CD4-positive, alpha-beta T cell (primary cell): ENCODE data around the gene KDM2B. TPM values are rescaled to one million over a fixed set of nuclear protein-coding genes. Genes with fewer than 3 reads are reported as not detected.

Experiments used
- ATAC-seq: fragments of 200-7000 bp; cut with Tn5 transposase; one replicate; pipeline ENCODE4 v1.10.0; 2022; ENCODE audit warnings: mild to moderate bottlenecking; ENCODE audit not compliant: poor library complexity
- CTCF ChIA-PET: fragments of 350-600 bp; sonication (Branson Sonifier 250); formaldehyde crosslinking; loops from one replicate; lab custom pipeline; 2021; ENCODE audit warnings: antibody characterized with exemption, inconsistent platforms; lab: Charles Lee
- POLR2A ChIA-PET: fragments of 350-600 bp; sonication (Branson Sonifier 250); formaldehyde crosslinking; loops from one replicate; lab custom pipeline; 2021; ENCODE audit warnings: antibody characterized with exemption, inconsistent platforms; lab: Charles Lee
- DNase-seq, 14 experiments: peaks; one replicate each; pipeline ENCODE4 v3.0.0-alpha.2; 2013 to 2020; ENCODE audit warnings: mixed read lengths in 2 of 14
- H3K27ac ChIP-seq, 2 donors: one replicate each; pipeline versions ENCODE4 v1.5.1 to v1.7.0; 2013; ENCODE audit warnings: low read length in 2 of 2, low read depth in 1 of 2, mild to moderate bottlenecking in 1 of 2
- H3K27me3 ChIP-seq, 2 experiments: 1 replicate in 1 of 2; 2 replicates in 1 of 2; pipeline versions ENCODE4 v1.6.1 to v1.7.0; 2013; ENCODE audit warnings: low read length in 2 of 2, control low read depth in 1 of 2, mild to moderate bottlenecking in 1 of 2, moderate library complexity in 1 of 2; ENCODE audit not compliant: insufficient read depth in 2 of 2, control insufficient read depth in 1 of 2
- H3K36me3 ChIP-seq: one replicate; pipeline ENCODE4 v1.6.1; 2013; ENCODE audit warnings: low read length, control low read depth; ENCODE audit not compliant: insufficient read depth
- H3K4me1 ChIP-seq: one replicate; pipeline ENCODE4 v1.6.1; 2013; ENCODE audit warnings: low read length, control low read depth; ENCODE audit not compliant: insufficient read depth
- H3K4me3 ChIP-seq: one replicate; pipeline ENCODE4 v1.5.1; 2013; ENCODE audit warnings: mild to moderate bottlenecking, low read length, moderate library complexity
- H3K9me3 ChIP-seq, 2 experiments: 1 replicate in 1 of 2; 2 replicates in 1 of 2; pipeline versions ENCODE4 v1.6.1 to v1.7.0; 2013; ENCODE audit warnings: low read length in 2 of 2, mild to moderate bottlenecking in 2 of 2, control low read depth in 1 of 2, moderate library complexity in 1 of 2; ENCODE audit not compliant: control insufficient read depth in 1 of 2, insufficient read depth in 1 of 2
- H3K27ac Mint-ChIP-seq: one replicate; pipeline ENCODE4 v1.8.0; 2020; ENCODE audit warnings: mixed read lengths
- H3K27me3 Mint-ChIP-seq: one replicate; pipeline ENCODE4 v1.8.0; 2021; ENCODE audit warnings: mixed read lengths
- H3K36me3 Mint-ChIP-seq: one replicate; pipeline ENCODE4 v1.8.0; 2021; ENCODE audit warnings: low read depth, mixed read lengths
- H3K4me1 Mint-ChIP-seq: one replicate; pipeline ENCODE4 v1.8.0; 2021; ENCODE audit warnings: low read depth, mixed read lengths
- H3K4me3 Mint-ChIP-seq: one replicate; pipeline ENCODE4 v1.8.0; 2020; ENCODE audit warnings: mild to moderate bottlenecking, mixed read lengths
- H3K9me3 Mint-ChIP-seq: one replicate; pipeline ENCODE4 v1.8.0; 2020; ENCODE audit warnings: mixed read lengths
- CTCF ChIP-seq: fragments of 200-600 bp; IDR thresholded peaks from one replicate; pipeline ENCODE4 v1.8.0; 2022; ENCODE audit warnings: antibody characterized with exemption, mild to moderate bottlenecking
- intact Hi-C, 2 experiments: fragments of 100-400 bp; cut with DNase I in 1 of 2; cut with micrococcal nuclease in 1 of 2; formaldehyde crosslinking; loops; one replicate each; pipeline versions ENCODE4 v1.15.1 to v1.9.0; 2023 to 2025; cut with DNase I, micrococcal nuclease
- total RNA-seq, 174 experiments: library from RNA in 2 of 174; stranded (reverse) in 2 of 174; gene quantifications; one replicate each; pipeline ENCODE4 v1.2.3 and lab custom pipeline; 2021 to 2026

KDM2B gene
- total RNA-seq, 2 experiments from 2014 or later: 60.4 to 62.6 TPM

- no peaks in the 10 kb centered on the region for H3K9me3 ChIP-seq
- H3K27me3 ChIP-seq: no peaks in the 10 kb centered on the region
- Mint-ChIP-seq H3K4me3 (peak overlapping the region; percentile 77), H3K4me1 (peaks cover 39% of the 10 kb centered on the region), H3K9me3 (no peaks in the 10 kb centered on the region), H3K36me3 (peaks cover 7% of the 10 kb centered on the region), H3K27ac (peak overlapping the region; percentile 83), H3K27me3 (no peaks in the 10 kb centered on the region)
- ChIA-PET CTCF (interaction anchor here (0.7 to 1.2 kb wide), 2 partner anchors 11 to 32 kb away, joined by 3 to 4 read pairs; no protein-coding TSS in a partner anchor), POLR2A (interaction anchor here (1.0 to 2.2 kb wide), 3 partner anchors 63 to 159 kb away, joined by 4 to 6 read pairs (median 4); no protein-coding TSS in a partner anchor)
- peak in 2 of 14 experiments; percentile 11 to 20 for DNase-seq
- peak overlapping the region; percentile 43 to 55 for H3K27ac ChIP-seq
- peaks cover 4% of the 10 kb centered on the region for H3K36me3 ChIP-seq
- H3K4me1 ChIP-seq: peaks cover 35% of the 10 kb centered on the region
- H3K4me3 ChIP-seq: peak overlapping the region; percentile 49
- no peak for ATAC-seq
- intact Hi-C loops: loop anchor here in 1 of 2 experiments (1.0 to 5.0 kb wide), 4 partner anchors 68 to 1504 kb away; partner anchors contain the start of genes ANAPC5, ORAI1 and RNF34
- TF ChIP-seq CTCF: no peak
Observed at GRCh38 chr12:121467638-121468498, 113.0 kb downstream of the KDM2B start.

- intact Hi-C loops: loop anchor here in 1 of 2 experiments (1.0 to 5.0 kb wide), 4 partner anchors 67 to 1505 kb away; partner anchors contain the start of genes ANAPC5, ORAI1 and RNF34
- ChIA-PET POLR2A (interaction anchor here (1.2 kb wide), 1 partner anchor 67 kb away, joined by 3 read pairs; the partner anchor contains the start of gene RNF34), CTCF (interaction anchor here (1.4 kb wide), 1 partner anchor 24 kb away, joined by 3 read pairs; no protein-coding TSS in a partner anchor)
- no peak for TF ChIP-seq CTCF
- Histone ChIP-seq H3K4me3 (peak overlapping the region; percentile 68), H3K4me1 (peaks cover 35% of the 10 kb centered on the region), H3K9me3 (no peaks in the 10 kb centered on the region), H3K36me3 (peaks cover 4% of the 10 kb centered on the region), H3K27me3 (no peaks in the 10 kb centered on the region), H3K27ac (peak overlapping the region in 1 of 2 donors; percentile 21)
- H3K36me3 Mint-ChIP-seq: peaks cover 7% of the 10 kb centered on the region
- H3K27ac Mint-ChIP-seq: no peak overlapping the region
- ATAC-seq: peak; percentile 87
- no peaks in the 10 kb centered on the region for H3K9me3 Mint-ChIP-seq
- peak; percentile 73 to 95 (median 88) for DNase-seq
- no peaks in the 10 kb centered on the region for H3K27me3 Mint-ChIP-seq
- peaks cover 41% of the 10 kb centered on the region for H3K4me1 Mint-ChIP-seq
- H3K4me3 Mint-ChIP-seq: no peak overlapping the region
Observed at GRCh38 chr12:121466794-121467637, 113.8 kb downstream of the KDM2B start.
